ENCODE results near the gene RNF34.
A peak's percentile ranks its signal among the peaks of the same experiment; 100 is the strongest.

Gene RNF34

GRCh38 chr12:121455766-121456420 is 56.0 kb downstream of the RNF34 start:
- no peak for TF ChIP-seq CTCF (IDR thresholded peaks at IDR 0.05; ENCODE audit: control insufficient read depth, insufficient read depth, low read depth, low read length, missing control alignments)
- no peak overlapping the region for H3K4me3 ChIP-seq (ENCODE audit: control insufficient read depth, low read depth, low read length)
- DNase-seq (ENCODE audit: low read depth) = no peak

DNA sequence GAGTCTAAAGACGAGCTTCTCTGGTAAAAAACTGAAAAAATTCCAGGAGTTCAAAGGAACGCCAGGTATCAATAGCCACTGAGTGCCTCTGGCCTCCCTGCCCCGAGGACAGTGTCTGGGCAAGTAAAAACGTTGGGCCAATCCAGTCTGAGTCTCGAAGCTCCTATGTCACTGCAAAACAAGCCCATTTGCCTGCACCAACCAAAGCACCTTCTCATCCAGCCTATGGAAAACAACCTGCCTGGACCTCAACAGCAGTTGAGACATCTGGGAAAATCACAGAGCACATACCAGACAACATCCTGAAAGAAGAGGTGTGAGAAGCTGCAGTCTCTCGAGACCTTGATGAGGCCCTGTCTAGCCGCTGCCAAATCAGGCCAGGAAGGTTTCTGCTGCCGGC is 56.6 kb downstream of the RNF34 start:
- DNase-seq (ENCODE audit: low read depth) = no peak
- TF ChIP-seq CTCF (IDR thresholded peaks at IDR 0.05; ENCODE audit: control insufficient read depth, insufficient read depth, low read depth, low read length, missing control alignments) = no peak
- no peak overlapping the region for H3K4me3 ChIP-seq (ENCODE audit: control insufficient read depth, low read depth, low read length)

DNA sequence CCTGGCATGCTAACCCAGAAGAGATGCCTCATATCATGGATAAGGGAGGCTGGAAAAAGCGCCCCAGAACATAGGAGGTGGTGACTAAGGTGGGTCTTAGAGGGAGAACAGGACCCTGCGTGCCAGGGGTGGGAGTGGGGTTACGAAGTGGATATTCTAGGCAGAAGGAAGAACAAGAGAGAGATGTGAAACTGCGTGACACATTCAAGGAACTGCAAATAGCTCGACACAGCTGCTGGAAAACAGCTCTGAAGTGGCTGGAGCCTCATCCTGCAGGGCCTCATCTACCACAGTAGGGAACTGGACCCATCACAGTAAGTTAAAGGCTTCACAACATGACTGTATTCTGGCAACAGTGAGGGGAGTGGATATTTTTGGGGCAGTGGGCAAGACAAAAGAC is 61.1 kb downstream of the RNF34 start:
- no peak for DNase-seq (ENCODE audit: low read depth)
- TF ChIP-seq CTCF (IDR thresholded peaks at IDR 0.05; ENCODE audit: control insufficient read depth, insufficient read depth, low read depth, low read length, missing control alignments) = no peak
- H3K4me3 ChIP-seq (ENCODE audit: control insufficient read depth, low read depth, low read length) = no peak overlapping the region

- no peak for DNase-seq (ENCODE audit: low read depth)
- TF ChIP-seq CTCF (IDR thresholded peaks at IDR 0.05; ENCODE audit: control insufficient read depth, insufficient read depth, low read depth, low read length, missing control alignments) = no peak
- no peak overlapping the region for H3K4me3 ChIP-seq (ENCODE audit: control insufficient read depth, low read depth, low read length)
Measured at GRCh38 chr12:121464331-121464730, 64.4 kb downstream of the RNF34 start.

- H3K4me3 ChIP-seq (ENCODE audit: control insufficient read depth, low read depth, low read length) = peak overlapping the region; percentile 47
- no peak for TF ChIP-seq CTCF (IDR thresholded peaks at IDR 0.05; ENCODE audit: control insufficient read depth, insufficient read depth, low read depth, low read length, missing control alignments)
- DNase-seq (ENCODE audit: low read depth) = no peak
Measured at GRCh38 chr12:121465921-121466793, 66.2 kb downstream of the RNF34 start.

DNA sequence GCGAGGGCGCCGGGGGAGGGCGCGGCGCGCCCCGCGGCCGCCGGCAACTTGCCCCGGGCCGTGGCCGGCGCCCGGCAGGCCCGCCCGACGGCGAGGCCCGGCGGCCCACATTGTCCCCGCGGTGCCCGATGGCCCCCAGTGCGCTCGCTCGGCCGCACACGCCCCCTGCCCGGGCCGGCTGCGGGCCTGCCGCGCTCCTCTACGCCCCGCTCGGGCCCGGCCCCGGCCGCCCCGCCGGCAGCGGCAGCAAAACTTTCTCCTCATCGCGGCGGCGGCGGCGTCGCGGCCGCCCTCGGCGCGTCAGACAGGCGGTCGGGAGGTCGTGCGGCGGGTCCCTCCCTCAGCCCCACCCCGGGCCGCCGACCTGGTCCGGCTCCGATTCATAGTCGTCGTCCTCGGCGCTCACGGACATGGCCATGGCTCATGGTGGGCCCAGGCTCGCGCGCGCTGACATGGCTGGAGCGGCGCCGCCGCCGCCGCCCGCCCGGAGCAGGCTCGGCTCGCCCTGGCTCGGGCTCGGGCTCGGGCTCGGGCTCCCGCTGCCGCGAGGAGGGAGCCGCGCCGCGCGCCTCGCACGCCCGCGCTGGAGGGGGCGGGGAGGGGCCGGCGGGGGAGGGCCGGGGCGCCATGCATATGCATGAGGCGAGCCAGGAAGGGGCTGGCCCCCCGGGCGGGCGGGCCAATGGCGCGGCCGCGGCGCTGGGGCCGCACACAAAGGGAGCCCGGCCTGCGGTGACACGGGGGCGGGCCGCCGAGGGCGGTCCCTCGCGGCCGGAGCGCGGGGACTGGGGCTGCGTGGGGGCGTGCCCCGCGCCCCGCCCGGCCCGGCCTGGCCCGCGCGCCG is 67.1 kb downstream of the RNF34 start:
- peak overlapping the region; percentile 47 for H3K4me3 ChIP-seq (ENCODE audit: control insufficient read depth, low read depth, low read length)
- DNase-seq (ENCODE audit: low read depth) = peak; percentile 23
- no peak for TF ChIP-seq CTCF (IDR thresholded peaks at IDR 0.05; ENCODE audit: control insufficient read depth, insufficient read depth, low read depth, low read length, missing control alignments)

Data from AG09309 (cell line).